ENCODE measurements around the gene GRM8.

Gene GRM8

GRCh38 chr7:126803060-126803665, 449.6 kb downstream of the GRM8 start:
- DNase-seq = peak; percentile 45

GRCh38 chr7:126801733-126802132, 451.0 kb downstream of the GRM8 start:
- DNase-seq = no peak

GRCh38 chr7:126799541-126799940, 453.2 kb downstream of the GRM8 start:
- no peak for DNase-seq

GRCh38 chr7:126792521-126792920, 460.2 kb downstream of the GRM8 start:
- DNase-seq = no peak

GRCh38 chr7:126791306-126791705, 461.4 kb downstream of the GRM8 start:
- DNase-seq = no peak

- no peak for DNase-seq
These were observed 462.0 kb downstream of the GRM8 start for GRCh38 chr7:126790763-126791162.

GRCh38 chr7:126783613-126784012, 469.1 kb downstream of the GRM8 start:
- DNase-seq = no peak

GRCh38 chr7:126780993-126781392, 471.7 kb downstream of the GRM8 start:
- DNase-seq = no peak

- no peak for DNase-seq
These were observed 474.6 kb downstream of the GRM8 start for GRCh38 chr7:126778101-126778500.

- no peak for DNase-seq
These were observed 476.2 kb downstream of the GRM8 start for GRCh38 chr7:126776498-126776897.

- DNase-seq = no peak
These were observed 478.7 kb downstream of the GRM8 start for GRCh38 chr7:126774077-126774476.

- no peak for DNase-seq
These were observed 483.9 kb downstream of the GRM8 start for GRCh38 chr7:126768836-126769235.

- DNase-seq = no peak
These were observed 491.7 kb downstream of the GRM8 start for GRCh38 chr7:126760914-126761577.

GRCh38 chr7:126755381-126755780, 497.4 kb downstream of the GRM8 start:
- DNase-seq = no peak

- DNase-seq = no peak
These were observed 502.4 kb downstream of the GRM8 start for GRCh38 chr7:126750207-126750911.

- DNase-seq = no peak
These were observed 523.8 kb downstream of the GRM8 start for GRCh38 chr7:126728967-126729366.

GRCh38 chr7:126727930-126728391, 524.8 kb downstream of the GRM8 start:
- DNase-seq = peak; percentile 55

- no peak for DNase-seq
These were observed 528.7 kb downstream of the GRM8 start for GRCh38 chr7:126723966-126724544.

- no peak for DNase-seq
These were observed 532.5 kb downstream of the GRM8 start for GRCh38 chr7:126720232-126720631.

- DNase-seq = no peak
These were observed 534.3 kb downstream of the GRM8 start for GRCh38 chr7:126718419-126718818.

GRCh38 chr7:126716321-126716720, 536.4 kb downstream of the GRM8 start:
- peak; percentile 7 for DNase-seq

- no peak for DNase-seq
These were observed 537.7 kb downstream of the GRM8 start for GRCh38 chr7:126715076-126715475.

GRCh38 chr7:126702242-126703016, 550.3 kb downstream of the GRM8 start:
- peak; percentile 42 for DNase-seq

All from EL (cell line).